HuH-7 (cell line): ENCODE data around the gene PRSS8.
"Not testable (repeated sequence)": the region's sequence is repeated elsewhere in the genome, so short reads cannot be mapped to it uniquely, and the experiment has no call there.

ENCODE experiments used
- DNase-seq: peaks from one replicate; pipeline ENCODE4 v3.0.0; 2011; ENCODE audit warnings: low spot score

Gene PRSS8

GRCh38 chr16:31144418-31144817 lies 8.9 kb upstream of the PRSS8 start:
- not testable (repeated sequence) for DNase-seq

GRCh38 chr16:31143694-31144148 lies 8.2 kb upstream of the PRSS8 start:
- DNase-seq: no peak

- DNase-seq: no peak
Measured at GRCh38 chr16:31143011-31143693, 7.6 kb upstream of the PRSS8 start.

GRCh38 chr16:31142109-31143010 lies 6.8 kb upstream of the PRSS8 start:
- peak; percentile 97 for DNase-seq

GRCh38 chr16:31141489-31142108 lies 6.1 kb upstream of the PRSS8 start:
- peak; percentile 40 for DNase-seq

GRCh38 chr16:31141071-31141469 lies 5.5 kb upstream of the PRSS8 start:
- DNase-seq: not testable (repeated sequence)

GRCh38 chr16:31138621-31139578 lies 3.4 kb upstream of the PRSS8 start:
- no peak for DNase-seq

- not testable (repeated sequence) for DNase-seq
Measured at GRCh38 chr16:31136822-31137499, 1.4 kb upstream of the PRSS8 start.

GRCh38 chr16:31136287-31136662 lies 748 bp upstream of the PRSS8 start:
- no peak for DNase-seq

GRCh38 chr16:31134625-31135534 lies 647 bp downstream of the PRSS8 start:
- no peak for DNase-seq

- no peak for DNase-seq
Measured at GRCh38 chr16:31134091-31134571, 1.4 kb downstream of the PRSS8 start.

- DNase-seq: no peak
Measured at GRCh38 chr16:31133046-31133501, 2.5 kb downstream of the PRSS8 start.

- no peak for DNase-seq
Measured at GRCh38 chr16:31132303-31132979, 3.1 kb downstream of the PRSS8 start.

- DNase-seq: no peak
Measured at GRCh38 chr16:31131841-31132271, 3.7 kb downstream of the PRSS8 start.

- no peak for DNase-seq
Measured at GRCh38 chr16:31131416-31131815, 4.1 kb downstream of the PRSS8 start.

- DNase-seq: no peak
Measured at GRCh38 chr16:31130899-31131298, 4.6 kb downstream of the PRSS8 start.

- DNase-seq: no peak
Measured at GRCh38 chr16:31130336-31130891, 5.1 kb downstream of the PRSS8 start.

GRCh38 chr16:31129568-31130335 lies 5.8 kb downstream of the PRSS8 start:
- no peak for DNase-seq
